ENCODE results near the gene EYS. TPM values are rescaled to one million over a fixed set of nuclear protein-coding genes. Genes with fewer than 3 reads are reported as not detected.

EYS gene
- polyA plus RNA-seq, 1 experiment = not detected

GRCh38 chr6:64160486-64160885 lies 1546.5 kb downstream of the EYS start:
- no peak for DNase-seq (ENCODE audit: low read depth)
- Histone ChIP-seq H3K36me3 (ENCODE audit: control insufficient read depth, insufficient read depth, low read length) (no peaks in the 10 kb centered on the region), H3K4me3 (ENCODE audit: low read depth, low read length) (no peak overlapping the region), H3K27me3 (ENCODE audit: control insufficient read depth, insufficient read depth, low read length) (no peaks in the 10 kb centered on the region)
- no peak for TF ChIP-seq CTCF (IDR thresholded peaks at IDR 0.05; ENCODE audit: insufficient read depth, low read depth, low read length)
- POLR2A ChIA-PET = no interaction called here
- CTCF ChIA-PET = no interaction called here

- DNase-seq (ENCODE audit: low read depth) = no peak
- ChIA-PET CTCF (interaction anchor here (1.0 kb wide), 1 partner anchor 33 kb away, joined by 3 read pairs; no protein-coding TSS in a partner anchor), POLR2A (no interaction called here)
- Histone ChIP-seq H3K36me3 (ENCODE audit: control insufficient read depth, insufficient read depth, low read length) (no peaks in the 10 kb centered on the region), H3K4me3 (ENCODE audit: low read depth, low read length) (no peak overlapping the region), H3K27me3 (ENCODE audit: control insufficient read depth, insufficient read depth, low read length) (no peaks in the 10 kb centered on the region)
- no peak for TF ChIP-seq CTCF (IDR thresholded peaks at IDR 0.05; ENCODE audit: insufficient read depth, low read depth, low read length)
Observed at GRCh38 chr6:64155063-64155462, 1552.0 kb downstream of the EYS start.

- ChIA-PET CTCF (no interaction called here), POLR2A (no interaction called here)
- no peak for DNase-seq (ENCODE audit: low read depth)
- no peaks in the 10 kb centered on the region for H3K36me3 ChIP-seq (ENCODE audit: control insufficient read depth, insufficient read depth, low read length)
- H3K27me3 ChIP-seq (ENCODE audit: control insufficient read depth, insufficient read depth, low read length) = no peaks in the 10 kb centered on the region
- no peak overlapping the region for H3K4me3 ChIP-seq (ENCODE audit: low read depth, low read length)
- TF ChIP-seq CTCF (IDR thresholded peaks at IDR 0.05; ENCODE audit: insufficient read depth, low read depth, low read length) = no peak
Observed at GRCh38 chr6:64146876-64147275, 1560.2 kb downstream of the EYS start.

GRCh38 chr6:64146094-64146493 lies 1560.9 kb downstream of the EYS start:
- ChIA-PET POLR2A (no interaction called here), CTCF (no interaction called here)
- no peak for DNase-seq (ENCODE audit: low read depth)
- Histone ChIP-seq H3K4me3 (ENCODE audit: low read depth, low read length) (no peak overlapping the region), H3K36me3 (ENCODE audit: control insufficient read depth, insufficient read depth, low read length) (no peaks in the 10 kb centered on the region), H3K27me3 (ENCODE audit: control insufficient read depth, insufficient read depth, low read length) (no peaks in the 10 kb centered on the region)
- TF ChIP-seq CTCF (IDR thresholded peaks at IDR 0.05; ENCODE audit: insufficient read depth, low read depth, low read length) = no peak

- ChIA-PET CTCF (no interaction called here), POLR2A (no interaction called here)
- no peak overlapping the region for H3K4me3 ChIP-seq (ENCODE audit: low read depth, low read length)
- no peak for DNase-seq (ENCODE audit: low read depth)
- TF ChIP-seq CTCF (IDR thresholded peaks at IDR 0.05; ENCODE audit: insufficient read depth, low read depth, low read length) = no peak
- H3K27me3 ChIP-seq (ENCODE audit: control insufficient read depth, insufficient read depth, low read length) = no peaks in the 10 kb centered on the region
- no peaks in the 10 kb centered on the region for H3K36me3 ChIP-seq (ENCODE audit: control insufficient read depth, insufficient read depth, low read length)
Observed at GRCh38 chr6:64145658-64146057, 1561.4 kb downstream of the EYS start.
